ENCODE measurements around the gene WNK2. TPM values are rescaled to one million over a fixed set of nuclear protein-coding genes. Genes with fewer than 3 reads are reported as not detected.

Gene WNK2
- total RNA-seq, 1 donor from 2014 or later = 6.2 TPM

DNA sequence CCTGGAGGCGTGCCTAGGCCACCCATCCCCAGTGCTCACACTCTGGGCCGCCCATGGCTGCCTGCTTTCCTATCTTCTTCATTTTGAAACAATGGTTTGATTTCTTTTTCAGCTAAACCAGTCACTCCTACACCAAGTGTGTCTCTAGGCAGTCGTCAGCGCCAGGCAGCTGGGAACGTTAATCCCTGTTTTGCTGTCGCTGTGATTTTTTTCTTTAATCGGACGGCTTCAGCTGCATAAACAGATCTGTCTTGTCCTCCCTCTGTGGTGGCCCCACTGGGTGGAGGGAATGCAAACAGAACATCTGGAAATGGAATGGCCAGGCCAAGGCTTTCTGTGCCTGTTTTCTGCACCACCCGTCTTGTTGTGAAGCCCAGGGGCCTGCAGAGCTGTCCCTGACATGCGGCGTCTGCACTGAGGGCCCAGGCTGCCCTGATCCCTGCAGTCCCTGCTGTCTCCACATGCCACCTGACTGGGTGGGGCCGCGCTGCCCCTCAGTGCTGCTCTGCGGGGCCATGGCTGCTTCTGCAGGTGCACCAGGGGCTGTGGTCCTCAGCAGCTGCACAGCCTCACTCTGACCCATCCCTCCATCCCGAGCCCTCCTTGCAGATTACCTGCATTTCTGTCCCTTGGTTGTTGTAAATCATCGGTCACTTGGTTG, 51.5 kb downstream of the WNK2 start:
- no peak for DNase-seq (ENCODE audit: low spot score)
- Histone ChIP-seq H3K4me1 (no peaks in the 10 kb centered on the region), H3F3A (ENCODE audit: low read depth) (no peaks in the 10 kb centered on the region), H3K9me3 (ENCODE audit: low read depth) (no peaks in the 10 kb centered on the region), H3K79me2 (ENCODE audit: low read depth) (no peaks in the 10 kb centered on the region), H3K9ac (no peak overlapping the region), H4K20me1 (ENCODE audit: low read depth) (peaks cover 2% of the 10 kb centered on the region), H2AFZ (replicated peaks) (no peak overlapping the region), H3K36me3 (no peaks in the 10 kb centered on the region), H3K27me3 (no peaks in the 10 kb centered on the region), H3K4me2 (no peak overlapping the region), H3K27ac (no peak overlapping the region), H3K4me3 (no peak overlapping the region)
- H3K27me3 Mint-ChIP-seq (ENCODE audit: insufficient read depth, low read depth) = peaks cover 5% of the 10 kb centered on the region
- peaks cover 4% of the 10 kb centered on the region for H3K4me1 Mint-ChIP-seq
- H3K9me3 Mint-ChIP-seq = no peaks in the 10 kb centered on the region
- peak overlapping the region; percentile 70 for H3K27ac Mint-ChIP-seq
- TF ChIP-seq, protein P1, sequence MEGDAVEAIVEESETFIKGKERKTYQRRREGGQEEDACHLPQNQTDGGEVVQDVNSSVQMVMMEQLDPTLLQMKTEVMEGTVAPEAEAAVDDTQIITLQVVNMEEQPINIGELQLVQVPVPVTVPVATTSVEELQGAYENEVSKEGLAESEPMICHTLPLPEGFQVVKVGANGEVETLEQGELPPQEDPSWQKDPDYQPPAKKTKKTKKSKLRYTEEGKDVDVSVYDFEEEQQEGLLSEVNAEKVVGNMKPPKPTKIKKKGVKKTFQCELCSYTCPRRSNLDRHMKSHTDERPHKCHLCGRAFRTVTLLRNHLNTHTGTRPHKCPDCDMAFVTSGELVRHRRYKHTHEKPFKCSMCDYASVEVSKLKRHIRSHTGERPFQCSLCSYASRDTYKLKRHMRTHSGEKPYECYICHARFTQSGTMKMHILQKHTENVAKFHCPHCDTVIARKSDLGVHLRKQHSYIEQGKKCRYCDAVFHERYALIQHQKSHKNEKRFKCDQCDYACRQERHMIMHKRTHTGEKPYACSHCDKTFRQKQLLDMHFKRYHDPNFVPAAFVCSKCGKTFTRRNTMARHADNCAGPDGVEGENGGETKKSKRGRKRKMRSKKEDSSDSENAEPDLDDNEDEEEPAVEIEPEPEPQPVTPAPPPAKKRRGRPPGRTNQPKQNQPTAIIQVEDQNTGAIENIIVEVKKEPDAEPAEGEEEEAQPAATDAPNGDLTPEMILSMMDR (IDR thresholded peaks at IDR 0.05) = no peak
- TF ChIP-seq EZH2 (IDR thresholded peaks at IDR 0.05) (no peak), EZH2phosphoT487 (IDR thresholded peaks at IDR 0.05) (no peak)
- peaks cover 7% of the 10 kb centered on the region for H3K36me3 Mint-ChIP-seq
- H3K4me3 Mint-ChIP-seq = no peak overlapping the region

DNA sequence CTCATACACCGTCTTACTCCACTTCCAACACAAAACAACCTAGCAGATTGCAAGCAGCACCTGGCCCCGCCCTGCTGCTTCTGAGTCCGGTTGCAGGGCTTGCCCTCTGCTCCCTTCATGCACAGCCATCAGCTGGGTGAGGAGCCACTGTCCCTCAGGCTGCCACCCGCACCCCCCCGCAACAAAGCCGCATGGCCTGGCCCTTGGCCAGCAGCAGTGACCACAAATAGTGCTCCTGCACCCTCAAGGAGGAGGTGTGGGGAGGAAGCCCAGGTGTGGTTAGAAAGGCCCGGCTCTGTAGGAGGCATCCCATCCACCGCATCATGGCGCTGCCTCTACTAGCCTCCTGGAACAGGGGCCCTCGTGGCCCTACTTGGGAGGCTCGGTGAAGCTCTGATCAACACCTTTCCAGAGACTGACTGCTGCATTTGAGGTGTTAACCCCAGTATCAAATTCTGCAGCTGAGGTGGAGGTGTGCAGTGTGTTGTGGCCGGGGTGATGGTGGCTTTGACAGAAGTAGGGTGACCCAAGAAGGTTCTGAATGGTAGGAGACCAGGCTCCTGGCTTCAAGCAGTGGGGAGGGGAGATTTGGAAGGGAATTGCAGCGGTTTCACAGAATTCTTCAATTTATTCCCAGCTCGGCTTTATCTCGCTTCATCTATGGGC, 52.7 kb downstream of the WNK2 start:
- no peak overlapping the region for H3K4me3 ChIP-seq
- peaks cover 14% of the 10 kb centered on the region for H3K36me3 Mint-ChIP-seq
- H3K4me1 Mint-ChIP-seq = peaks cover 7% of the 10 kb centered on the region
- H3K4me1 ChIP-seq = no peaks in the 10 kb centered on the region
- H3K4me3 Mint-ChIP-seq = no peak overlapping the region
- no peaks in the 10 kb centered on the region for H3K9me3 ChIP-seq (ENCODE audit: low read depth)
- H3K9ac ChIP-seq = no peak overlapping the region
- H3K36me3 ChIP-seq = no peaks in the 10 kb centered on the region
- no peak for DNase-seq (ENCODE audit: low spot score)
- no peak overlapping the region for H2AFZ ChIP-seq (replicated peaks)
- no peaks in the 10 kb centered on the region for H3K79me2 ChIP-seq (ENCODE audit: low read depth)
- H3K27me3 ChIP-seq = no peaks in the 10 kb centered on the region
- no peaks in the 10 kb centered on the region for H3K9me3 Mint-ChIP-seq
- H3K27ac Mint-ChIP-seq = no peak overlapping the region
- peaks cover 2% of the 10 kb centered on the region for H4K20me1 ChIP-seq (ENCODE audit: low read depth)
- H3F3A ChIP-seq (ENCODE audit: low read depth) = no peaks in the 10 kb centered on the region
- TF ChIP-seq EZH2phosphoT487 (IDR thresholded peaks at IDR 0.05) (no peak), EZH2 (IDR thresholded peaks at IDR 0.05) (no peak)
- TF ChIP-seq, protein P1 (IDR thresholded peaks at IDR 0.05) = no peak
- peaks cover 5% of the 10 kb centered on the region for H3K27me3 Mint-ChIP-seq (ENCODE audit: insufficient read depth, low read depth)
- no peak overlapping the region for H3K4me2 ChIP-seq
- no peak overlapping the region for H3K27ac ChIP-seq

DNA sequence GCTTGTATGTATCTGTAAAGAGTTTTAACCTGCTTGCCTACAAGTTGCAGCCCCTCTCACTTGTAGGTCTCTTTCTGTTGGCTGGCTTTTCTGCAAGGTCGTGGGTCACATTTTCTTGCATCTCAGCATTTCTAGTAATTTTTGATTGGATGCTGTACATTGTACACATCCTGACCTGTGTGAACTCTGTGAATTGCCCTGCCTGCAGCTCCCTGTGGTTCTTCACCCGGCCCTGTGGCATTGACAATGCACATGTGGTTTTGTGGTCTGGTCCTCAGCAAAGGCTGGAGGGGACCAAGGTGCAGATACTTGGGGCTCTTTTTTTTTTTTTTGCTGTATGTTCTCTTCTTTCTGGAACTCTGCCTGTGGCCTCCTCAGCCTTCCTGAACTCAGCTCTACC, 53.6 kb downstream of the WNK2 start:
- no peak for DNase-seq (ENCODE audit: low spot score)
- no peak overlapping the region for H3K27ac Mint-ChIP-seq
- H3K9me3 ChIP-seq (ENCODE audit: low read depth) = no peaks in the 10 kb centered on the region
- H3K27me3 Mint-ChIP-seq (ENCODE audit: insufficient read depth, low read depth) = peaks cover 5% of the 10 kb centered on the region
- no peak overlapping the region for H3K4me3 ChIP-seq
- peaks cover 18% of the 10 kb centered on the region for H3K36me3 Mint-ChIP-seq
- H3K4me1 Mint-ChIP-seq = peaks cover 11% of the 10 kb centered on the region
- no peak overlapping the region for H3K4me2 ChIP-seq
- H3K27me3 ChIP-seq = no peaks in the 10 kb centered on the region
- H3K27ac ChIP-seq = no peak overlapping the region
- H3K4me1 ChIP-seq = peaks cover 1% of the 10 kb centered on the region
- no peak overlapping the region for H3K9ac ChIP-seq
- no peaks in the 10 kb centered on the region for H3K9me3 Mint-ChIP-seq
- no peak overlapping the region for H2AFZ ChIP-seq (replicated peaks)
- H3K4me3 Mint-ChIP-seq = no peak overlapping the region
- H3F3A ChIP-seq (ENCODE audit: low read depth) = no peaks in the 10 kb centered on the region
- TF ChIP-seq EZH2phosphoT487 (IDR thresholded peaks at IDR 0.05) (no peak), EZH2 (IDR thresholded peaks at IDR 0.05) (no peak)
- TF ChIP-seq, protein P1 (IDR thresholded peaks at IDR 0.05) = no peak
- peaks cover 2% of the 10 kb centered on the region for H4K20me1 ChIP-seq (ENCODE audit: low read depth)
- H3K36me3 ChIP-seq = no peaks in the 10 kb centered on the region
- no peaks in the 10 kb centered on the region for H3K79me2 ChIP-seq (ENCODE audit: low read depth)

Data from neural progenitor cell (in vitro differentiated cells).